B cell (primary cell): Measurements from ENCODE around the gene TTC28. TPM values are rescaled to one million over a fixed set of nuclear protein-coding genes. Genes with fewer than 3 reads are reported as not detected.

Source experiments
- ATAC-seq: fragments of 200-7000 bp; cut with Tn5 transposase; one replicate; pipeline ENCODE4 v1.10.0; 2021; ENCODE audit warnings: low read depth, mild to moderate bottlenecking, moderate number of reproducible peaks, moderate library complexity
- CTCF ChIA-PET: fragments of 350-600 bp; sonication (Branson Sonifier 250); formaldehyde crosslinking; loops from one replicate; lab custom pipeline; 2021; ENCODE audit warnings: antibody characterized with exemption, inconsistent platforms; lab: Charles Lee
- POLR2A ChIA-PET: fragments of 350-600 bp; sonication (Branson Sonifier 250); formaldehyde crosslinking; loops from one replicate; lab custom pipeline; 2021; ENCODE audit warnings: antibody characterized with exemption; lab: Charles Lee
- DNase-seq: peaks from one replicate; pipeline ENCODE4 v3.0.0; 2013
- H2AFZ ChIP-seq: 2 replicates; pipeline ENCODE4 v1.6.1; 2012; ENCODE audit warnings: mild to moderate bottlenecking, low read depth, low read length; ENCODE audit not compliant: insufficient read depth, poor library complexity, severe bottlenecking
- H3K27ac ChIP-seq, 2 donors: 1 replicate in 1 of 2; 2 replicates in 1 of 2; pipeline ENCODE4 v1.5.1; 2012 to 2013; ENCODE audit warnings: low read length in 2 of 2, mild to moderate bottlenecking in 2 of 2, moderate library complexity in 1 of 2
- H3K27me3 ChIP-seq, 4 experiments: fragments of 200-600 bp in 1 of 4; sonication (generic) in 1 of 4; replicated peaks in 1 of 4; 1 replicate in 2 of 4; 2 replicates in 2 of 4; pipeline versions ENCODE4 v1.6.1 to v1.7.0; 2013 to 2016; ENCODE audit warnings: low read length in 3 of 4, mild to moderate bottlenecking in 2 of 4, mixed read lengths in 1 of 4, moderate library complexity in 1 of 4; ENCODE audit not compliant: insufficient read depth in 4 of 4, control insufficient read depth in 3 of 4; ENCODE audit errors: control extremely low read depth in 1 of 4
- H3K36me3 ChIP-seq, 2 experiments: replicated peaks in 1 of 2; 1 replicate in 1 of 2; 2 replicates in 1 of 2; pipeline versions ENCODE4 v1.6.1 to v1.7.1; 2013; ENCODE audit warnings: low read length in 1 of 2; ENCODE audit not compliant: insufficient read depth in 2 of 2, control insufficient read depth in 1 of 2; ENCODE audit errors: control extremely low read depth in 1 of 2, extremely low read depth in 1 of 2
- H3K4me1 ChIP-seq, 2 donors: fragments of 200-600 bp in 1 of 2; sonication (generic) in 1 of 2; 1 replicate in 1 of 2; 2 replicates in 1 of 2; pipeline versions ENCODE4 v1.5.1 to v1.6.1; 2013 to 2017; ENCODE audit warnings: low read length in 2 of 2; ENCODE audit not compliant: control insufficient read depth in 2 of 2, insufficient read depth in 2 of 2
- H3K4me2 ChIP-seq: replicated peaks from 2 replicates; pipeline ENCODE3; 2012; ENCODE audit warnings: mild to moderate bottlenecking, low read depth, low read length; ENCODE audit not compliant: poor library complexity, severe bottlenecking
- H3K4me3 ChIP-seq, 5 experiments: fragments of 200-600 bp in 1 of 5; sonication (generic) in 1 of 5; 1 replicate in 3 of 5; 2 replicates in 2 of 5; pipeline versions ENCODE4 v1.5.1 to v1.7.0; 2011 to 2016; ENCODE audit warnings: low read length in 4 of 5, mild to moderate bottlenecking in 4 of 5, low read depth in 2 of 5, control low read depth in 1 of 5, moderate library complexity in 1 of 5; ENCODE audit not compliant: insufficient read depth in 1 of 5; ENCODE audit errors: control extremely low read depth in 1 of 5, extremely low read depth in 1 of 5
- H3K79me2 ChIP-seq: fragments of 200-600 bp; sonication (generic); one replicate; pipeline ENCODE4 v1.6.0; 2016; ENCODE audit warnings: low read length; ENCODE audit not compliant: control insufficient read depth, insufficient read depth
- H3K9ac ChIP-seq: fragments of 200-600 bp; sonication (generic); 2 replicates; pipeline ENCODE4 v1.6.1; 2017; ENCODE audit warnings: mild to moderate bottlenecking, low read length, moderate library complexity
- H3K9me3 ChIP-seq, 3 donors: one replicate each; pipeline versions ENCODE4 v1.6.1 to v1.7.1; 2013; ENCODE audit warnings: low read length in 2 of 3; ENCODE audit not compliant: control insufficient read depth in 2 of 3, insufficient read depth in 1 of 3; ENCODE audit errors: control extremely low read depth in 1 of 3
- H4K20me1 ChIP-seq: 2 replicates; pipeline ENCODE4 v1.6.0; 2012; ENCODE audit warnings: mild to moderate bottlenecking, low read length; ENCODE audit not compliant: insufficient read depth, control insufficient read depth, poor library complexity, severe bottlenecking
- H3K27ac Mint-ChIP-seq: one replicate; pipeline ENCODE4 v1.8.0; 2021; ENCODE audit warnings: mixed read lengths
- H3K27me3 Mint-ChIP-seq: one replicate; pipeline ENCODE4 v1.8.0; 2021; ENCODE audit warnings: mixed read lengths
- H3K4me1 Mint-ChIP-seq: one replicate; pipeline ENCODE4 v1.8.0; 2021; ENCODE audit warnings: mixed read lengths
- H3K4me3 Mint-ChIP-seq: one replicate; pipeline ENCODE4 v1.8.0; 2021; ENCODE audit warnings: mixed read lengths
- H3K9me3 Mint-ChIP-seq: one replicate; pipeline ENCODE4 v1.8.0; 2022; ENCODE audit warnings: mixed read lengths; ENCODE audit not compliant: insufficient read depth
- CTCF ChIP-seq: fragments of 200-600 bp; IDR thresholded peaks from one replicate; pipeline ENCODE4 v1.8.0; 2022; ENCODE audit warnings: antibody characterized with exemption, mild to moderate bottlenecking
- EZH2 ChIP-seq: IDR thresholded peaks from 2 replicates; pipeline ENCODE4 v1.6.1; 2012; ENCODE audit warnings: borderline replicate concordance, low read depth, mild to moderate bottlenecking, moderate library complexity, low read length; ENCODE audit not compliant: insufficient read depth, poor library complexity, severe bottlenecking
- WGBS: methylation state at CpG from one replicate; pipeline ENCODE4 v1.1.5; 2013; ENCODE audit warnings: missing lambda C conversion rate; ENCODE audit not compliant: insufficient coverage; 5-methylcytosine and 5-hydroxymethylcytosine counted together
- intact Hi-C: fragments of 100-400 bp; cut with micrococcal nuclease; formaldehyde crosslinking; loops from one replicate; pipeline ENCODE4 v1.10.0; 2022
- polyA plus RNA-seq: library from polyadenylated mRNA; depleted of rRNA; stranded (reverse); fragments of >200 nt; gene quantifications from 2 replicates; pipeline ENCODE4 v1.2.3, GENCODE V29; 2012
- total RNA-seq, 2 donors: library from RNA; stranded (reverse); fragments of 120-200 nt in 1 of 2; gene quantifications; 1 replicate in 1 of 2; 2 replicates in 1 of 2; pipeline versions ENCODE4 v1.2.3 to v1.2.4, GENCODE V29; 2013 to 2022

Gene TTC28
- total and polyA plus RNA-seq, 2 donors (not counting 1 experiment from before 2014, with no cell fraction given), result 4.5 to 7.3 TPM

- intact Hi-C loops, result no loop called here
- CTCF ChIA-PET, result interaction anchor here (1.2 kb wide), 1 partner anchor 8 kb away, joined by 4 read pairs; no protein-coding TSS in a partner anchor
- 100% methylated on average over 1 of the region's 2 CpGs for WGBS
Measured at GRCh38 chr22:28043266-28043665, 636.4 kb downstream of the TTC28 start.

More at GRCh38 chr22:28043266-28043665, 636.4 kb downstream of the TTC28 start:
- H3K36me3 ChIP-seq, result no peaks in the 10 kb centered on the region
- H3K27ac ChIP-seq, result no peak overlapping the region
- no peak overlapping the region for H3K27ac Mint-ChIP-seq
- DNase-seq (no peak), ATAC-seq (no peak)
- H3K4me3 Mint-ChIP-seq, result no peak overlapping the region
- TF ChIP-seq CTCF (no peak), EZH2 (no peak)
- no peak overlapping the region for H2AFZ ChIP-seq
- POLR2A ChIA-PET, result no interaction called here
- H3K27me3 ChIP-seq, result no peaks in the 10 kb centered on the region
- H3K9me3 Mint-ChIP-seq, result no peaks in the 10 kb centered on the region
- H3K9me3 ChIP-seq, result no peaks in the 10 kb centered on the region
- H4K20me1 ChIP-seq, result no peaks in the 10 kb centered on the region
- H3K9ac ChIP-seq, result no peak overlapping the region
- H3K4me3 ChIP-seq, result no peak overlapping the region
- H3K4me2 ChIP-seq, result no peak overlapping the region
- no peaks in the 10 kb centered on the region for H3K4me1 Mint-ChIP-seq
- no peaks in the 10 kb centered on the region for H3K27me3 Mint-ChIP-seq
- no peaks in the 10 kb centered on the region for H3K79me2 ChIP-seq
- no peaks in the 10 kb centered on the region for H3K4me1 ChIP-seq
